IMR-90 (cell line): ENCODE measurements around the gene GALNT16. TPM values are rescaled to one million over a fixed set of nuclear protein-coding genes. Genes with fewer than 3 reads are reported as not detected.

Experiments used
- ATAC-seq: fragments of 200-7000 bp; cut with Tn5 transposase; 2 replicates; pipeline ENCODE4 v1.9.1; 2020; ENCODE audit warnings: low read depth, mild to moderate bottlenecking, moderate library complexity
- BruUV-seq: library from RNA; stranded (reverse); fragments of 400-500 nt; replicated peaks from 2 replicates; lab custom pipeline; 2021; lab: Mats Ljungman, UMichigan
- CTCF ChIA-PET: fragments of 300-600 bp; formaldehyde crosslinking; extraction: SDS; loops from one replicate; lab custom pipeline; 2021; ENCODE audit warnings: antibody characterized with exemption; lab: Yijun Ruan, JAX
- POLR2A ChIA-PET: fragments of 300-600 bp; sonication (Branson Sonifier 250); formaldehyde crosslinking; loops from one replicate; lab custom pipeline; 2022; ENCODE audit warnings: antibody characterized with exemption; ENCODE audit not compliant: unreplicated experiment; lab: Charles Lee
- DNase-seq: peaks from one replicate; pipeline ENCODE4 v3.0.0; 2013
- H2AFZ ChIP-seq: replicated peaks from 2 replicates; pipeline ENCODE3; 2013; ENCODE audit warnings: low read length, mild to moderate bottlenecking; ENCODE audit not compliant: poor library complexity
- H2AK5ac ChIP-seq: 2 replicates; pipeline ENCODE4 v1.6.1; 2013; ENCODE audit warnings: low read depth, low read length, inconsistent platforms
- H2AK9ac ChIP-seq: replicated peaks from 2 replicates; pipeline ENCODE3; 2013; ENCODE audit warnings: mild to moderate bottlenecking, low read depth, low read length, moderate library complexity; ENCODE audit not compliant: poor library complexity
- H2BK120ac ChIP-seq: 2 replicates; pipeline ENCODE4 v1.6.1; 2013; ENCODE audit warnings: low read depth, low read length, inconsistent platforms
- H2BK15ac ChIP-seq: 3 replicates; pipeline ENCODE4 v1.6.1; 2013; ENCODE audit warnings: low read depth, low read length, inconsistent platforms
- H2BK20ac ChIP-seq: 2 replicates; pipeline ENCODE4 v1.6.1; 2013; ENCODE audit warnings: low read depth, mild to moderate bottlenecking, inconsistent platforms, low read length, moderate library complexity
- H2BK5ac ChIP-seq: 2 replicates; pipeline ENCODE4 v1.6.1; 2013; ENCODE audit warnings: mild to moderate bottlenecking, low read depth, low read length, inconsistent platforms; ENCODE audit not compliant: poor library complexity, severe bottlenecking
- H3K14ac ChIP-seq: replicated peaks from 2 replicates; pipeline ENCODE4 v1.6.1; 2013; ENCODE audit warnings: low read depth, low read length, inconsistent platforms
- H3K18ac ChIP-seq: 2 replicates; pipeline ENCODE4 v1.6.1; 2013; ENCODE audit warnings: low read depth, low read length, control low read depth
- H3K23ac ChIP-seq: 2 replicates; pipeline ENCODE4 v1.6.1; 2013; ENCODE audit warnings: low read depth, low read length, inconsistent platforms
- H3K27ac ChIP-seq: 2 replicates; pipeline ENCODE4 v1.5.1; 2013; ENCODE audit warnings: mild to moderate bottlenecking, control low read depth, low read length; ENCODE audit not compliant: insufficient read depth
- H3K27me3 ChIP-seq: 2 replicates; pipeline ENCODE4 v1.6.1; 2013; ENCODE audit warnings: low read length; ENCODE audit not compliant: control insufficient read depth, insufficient read depth
- H3K36me3 ChIP-seq: 2 replicates; pipeline ENCODE4 v1.6.1; 2013; ENCODE audit warnings: low read length, mixed read lengths; ENCODE audit not compliant: control insufficient read depth, insufficient read depth
- H3K4ac ChIP-seq: 2 replicates; pipeline ENCODE4 v1.6.1; 2013; ENCODE audit warnings: low read depth, low read length, inconsistent platforms
- H3K4me1 ChIP-seq: 2 replicates; pipeline ENCODE4 v1.6.1; 2013; ENCODE audit warnings: low read length, mixed read lengths; ENCODE audit not compliant: control insufficient read depth, insufficient read depth
- H3K4me2 ChIP-seq: 2 replicates; pipeline ENCODE4 v1.6.1; 2013; ENCODE audit warnings: low read depth, mild to moderate bottlenecking, control low read depth, low read length, moderate library complexity
- H3K4me3 ChIP-seq: 2 replicates; pipeline ENCODE4 v1.5.1; 2013; ENCODE audit warnings: low read depth, mild to moderate bottlenecking, control low read depth, low read length, moderate library complexity; ENCODE audit not compliant: insufficient read depth
- H3K56ac ChIP-seq: 2 replicates; pipeline ENCODE4 v1.6.1; 2013; ENCODE audit warnings: low read length, inconsistent platforms; ENCODE audit not compliant: insufficient read depth; ENCODE audit errors: extremely low read depth
- H3K79me1 ChIP-seq, 2 experiments: 2 replicates each; pipeline ENCODE4 v1.6.1; 2013; ENCODE audit warnings: low read length in 2 of 2, inconsistent platforms in 1 of 2, low read depth in 1 of 2
- H3K9ac ChIP-seq: 2 replicates; pipeline ENCODE4 v1.6.1; 2013; ENCODE audit warnings: low read depth, low read length, control low read depth
- H3K9me1 ChIP-seq: 2 replicates; pipeline ENCODE4 v1.6.1; 2013; ENCODE audit warnings: low read length, inconsistent platforms; ENCODE audit not compliant: insufficient read depth
- H3K9me3 ChIP-seq: 2 replicates; pipeline ENCODE4 v1.6.1; 2013; ENCODE audit warnings: low read length; ENCODE audit not compliant: control insufficient read depth, insufficient read depth
- H4K20me1 ChIP-seq: 2 replicates; pipeline ENCODE4 v1.6.1; 2013; ENCODE audit warnings: low read length, inconsistent platforms; ENCODE audit not compliant: insufficient read depth
- H4K5ac ChIP-seq: 2 replicates; pipeline ENCODE4 v1.6.1; 2013; ENCODE audit warnings: mild to moderate bottlenecking, low read depth, low read length, control low read depth
- H4K8ac ChIP-seq, 2 experiments: 2 replicates each; pipeline ENCODE4 v1.6.1; 2013; ENCODE audit warnings: low read depth in 2 of 2, low read length in 2 of 2, control low read depth in 1 of 2, inconsistent platforms in 1 of 2
- H4K91ac ChIP-seq: 2 replicates; pipeline ENCODE4 v1.6.1; 2013; ENCODE audit warnings: low read depth, low read length, inconsistent platforms; ENCODE audit not compliant: insufficient read depth
- BHLHE40 ChIP-seq: fragments of 150-350 bp; IDR thresholded peaks from 2 replicates; pipeline ENCODE4 v1.6.1; 2016; ENCODE audit warnings: mild to moderate bottlenecking, low read depth, low read length
- CEBPB ChIP-seq: IDR thresholded peaks from 2 replicates; pipeline ENCODE4 v1.6.1; 2012; ENCODE audit warnings: low read depth, low read length, improper control_type of control experiment
- WGBS, 2 experiments: methylation state at CpG; one replicate each; pipeline versions ENCODE4 v1.1.5 to v1.1.7; 2013; ENCODE audit warnings: missing lambda C conversion rate in 2 of 2; ENCODE audit not compliant: insufficient read length in 1 of 2; ENCODE audit errors: extremely low coverage in 2 of 2; 5-methylcytosine and 5-hydroxymethylcytosine counted together
- dilution Hi-C: fragments of 300-500 bp; cut with HindIII; formaldehyde crosslinking; loops from one replicate; pipeline ENCODE4 v1.14.3; 2018; ENCODE audit warnings: low sequenced_read_pairs; ENCODE audit not compliant: unreplicated experiment
- in situ Hi-C: fragments of 300-500 bp; cut with MboI; formaldehyde crosslinking; loops from 3 replicates; pipeline ENCODE4 v1.14.3; 2019; ENCODE audit warnings: low sequenced_read_pairs, inconsistent platforms, mixed read lengths
- intact Hi-C: fragments of 100-400 bp; cut with micrococcal nuclease; formaldehyde crosslinking; loops from 2 replicates; pipeline ENCODE4 v1.10.0; 2022
- polyA plus RNA-seq, 3 experiments: library from polyadenylated mRNA; depleted of rRNA; stranded (reverse); fragments of >200 nt; gene quantifications; 2 replicates each; pipeline ENCODE4 v1.2.3, GENCODE V29; 2012; ENCODE audit warnings: low replicate concordance in 1 of 3
- total RNA-seq: library from RNA; depleted of rRNA; stranded (reverse); fragments of >200 nt; gene quantifications from 2 replicates; pipeline ENCODE4 v1.2.3, GENCODE V29; 2012

Gene GALNT16
- total and polyA plus RNA-seq, 2 of the 4 experiments (the other 2 are of a cell fraction): 0.36 to 1.5 TPM

GRCh38 chr14:69244946-69245345 is 15.0 kb upstream of the GALNT16 start:
- Histone ChIP-seq H2BK5ac (no peak overlapping the region), H3K79me1 (no peaks in the 10 kb centered on the region), H3K9ac (no peak overlapping the region), H3K4ac (no peak overlapping the region), H4K91ac (no peak overlapping the region), H3K27me3 (no peaks in the 10 kb centered on the region; the same call in 1 of the 2 replicates), H4K5ac (no peak overlapping the region), H3K23ac (no peak overlapping the region), H2AK5ac (no peak overlapping the region), H3K27ac (no peak overlapping the region), H2BK120ac (no peak overlapping the region), H3K18ac (no peak overlapping the region), H2BK15ac (no peak overlapping the region), H2AK9ac (no peak overlapping the region), H3K4me1 (peaks cover 3% of the 10 kb centered on the region; the same call in 1 of the 2 replicates), H4K8ac (no peak overlapping the region), H2AFZ (no peak overlapping the region), H4K20me1 (no peaks in the 10 kb centered on the region), H3K9me3 (no peaks in the 10 kb centered on the region; the same call in 1 of the 2 replicates), H3K9me1 (no peaks in the 10 kb centered on the region; the same call in 1 of the 2 replicates), H3K56ac (no peak overlapping the region), H2BK20ac (no peak overlapping the region; the same call in 1 of the 2 replicates), H3K14ac (no peak overlapping the region), H3K4me3 (no peak overlapping the region), H3K4me2 (no peak overlapping the region), H3K36me3 (peaks cover 5% of the 10 kb centered on the region)
- WGBS, 2 experiments: no CpG with 5 or more reads among the region's 3 CpGs
- intact Hi-C loops (loop anchor here (5.0 kb wide), 1 partner anchor 42 kb away; no protein-coding TSS in a partner anchor), in situ Hi-C loops (no loop called here), dilution Hi-C loops (no loop called here)
- ChIA-PET CTCF (no interaction called here), POLR2A (no interaction called here)
- ATAC-seq (no peak), DNase-seq (peak; percentile 9)
- BruUV-seq: no TSS peak
- TF ChIP-seq BHLHE40 (no peak), CEBPB (no peak)
